Esophagus squamous epithelium (tissue), 4 donors: ENCODE data around the gene RGS7.

Experiments used
- CTCF ChIP-seq, 6 experiments: fragments of 450-650 bp in 4 of 6; fragments of 200-600 bp in 2 of 6; sonication (generic) in 2 of 6; IDR thresholded peaks; one replicate each; pipeline ENCODE4 v1.5.1; 2016 to 2019; ENCODE audit warnings: antibody characterized with exemption in 6 of 6, mild to moderate bottlenecking in 4 of 6, moderate library complexity in 4 of 6
- POLR2A ChIP-seq, 4 donors: fragments of 450-650 bp; IDR thresholded peaks; one replicate each; pipeline ENCODE4 v1.6.1; 2017; ENCODE audit warnings: antibody characterized with exemption in 4 of 4, mild to moderate bottlenecking in 4 of 4, moderate library complexity in 3 of 4

GRCh38 chr1:240946926-240947325 lies 410.1 kb downstream of the RGS7 start:
- TF ChIP-seq CTCF (IDR thresholded peaks at IDR 0.05), result peak in 2 of 6 experiments; percentile 16 to 27
- TF ChIP-seq POLR2A (IDR thresholded peaks at IDR 0.05), result no peak
